ENCODE results near the gene SERF2.
"Not testable (repeated sequence)": the region's sequence is repeated elsewhere in the genome, so short reads cannot be mapped to it uniquely, and the experiment has no call there.

The SERF2 gene

DNA sequence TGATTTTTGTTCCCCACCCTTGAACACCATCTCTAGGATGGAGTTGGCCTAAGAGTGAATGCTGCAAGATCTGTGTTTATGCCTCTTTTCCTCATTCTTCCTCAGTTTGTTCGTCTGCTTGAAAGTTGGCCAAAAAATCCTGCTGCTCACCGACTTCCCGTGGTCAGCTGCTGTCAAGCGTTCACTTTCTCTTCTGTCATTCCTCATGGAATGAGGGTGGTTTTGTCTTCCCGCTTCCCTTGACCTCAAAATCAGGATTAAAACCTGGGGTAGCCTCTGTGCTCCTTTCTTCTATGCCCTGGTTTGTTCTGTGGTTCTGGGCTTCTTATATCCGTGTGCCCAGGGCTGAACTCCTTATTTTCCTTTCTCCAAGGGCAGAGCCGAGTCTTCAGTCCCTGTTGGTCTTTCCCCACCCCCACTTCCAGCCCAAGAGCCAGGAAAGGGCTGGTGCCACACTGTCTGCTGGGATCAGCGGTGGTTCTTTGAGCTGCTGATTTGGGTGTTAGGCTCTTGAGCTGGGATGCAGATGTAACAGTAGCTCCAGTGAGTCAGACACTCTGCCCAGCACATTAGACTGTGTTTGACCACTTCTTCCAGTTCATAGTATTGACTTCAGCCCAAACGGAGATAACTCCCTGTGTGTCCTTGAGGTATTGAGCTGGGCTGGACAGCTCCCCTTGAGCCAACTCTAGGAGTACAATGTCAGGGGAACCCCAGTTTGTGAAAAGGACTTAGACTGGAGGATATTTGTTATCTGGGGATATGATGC, 2.3 kb downstream of the SERF2 start:
- no peak for DNase-seq

DNA sequence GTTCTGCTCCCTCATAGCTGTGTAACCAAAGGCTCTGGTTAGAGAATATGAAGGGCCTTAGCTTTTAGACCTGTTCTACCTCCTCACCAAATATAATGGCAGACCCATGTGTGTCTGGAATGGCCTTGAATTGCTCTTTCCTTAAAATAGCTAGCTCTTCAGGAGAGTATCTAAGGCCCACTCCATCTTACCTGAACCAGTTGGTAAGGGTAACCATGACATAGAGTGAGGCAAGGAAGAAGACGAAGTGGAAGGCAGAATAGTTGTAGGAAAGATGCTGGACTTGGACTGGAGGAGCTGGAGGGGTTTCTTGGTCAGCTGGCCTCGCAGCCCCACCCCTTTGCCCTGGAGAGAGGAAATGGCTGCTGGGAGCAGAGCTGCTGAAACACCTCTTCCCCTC, 3.1 kb downstream of the SERF2 start:
- no peak for DNase-seq

GRCh38 chr15:43795997-43796396, 3.9 kb downstream of the SERF2 start:
- DNase-seq: no peak

DNA sequence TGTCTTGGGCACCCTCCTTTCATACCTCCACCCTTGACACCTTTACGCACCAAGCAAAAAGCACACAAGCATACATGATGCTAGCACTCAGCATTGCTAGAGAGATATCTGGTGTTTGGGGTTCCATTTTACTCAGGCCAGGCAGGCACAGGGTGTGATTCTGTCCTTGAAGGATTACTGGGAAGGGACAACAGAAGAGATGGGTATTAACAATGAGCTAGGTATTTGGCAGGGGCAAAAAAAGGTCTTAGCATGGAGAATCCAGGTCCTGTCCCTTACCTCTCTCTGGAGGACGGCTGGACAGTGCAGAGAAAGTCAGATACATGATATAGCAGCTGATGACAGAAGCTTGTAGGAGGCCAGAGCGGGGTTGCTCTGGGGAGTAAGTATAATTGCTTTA, 4.4 kb downstream of the SERF2 start:
- no peak for DNase-seq

DNA sequence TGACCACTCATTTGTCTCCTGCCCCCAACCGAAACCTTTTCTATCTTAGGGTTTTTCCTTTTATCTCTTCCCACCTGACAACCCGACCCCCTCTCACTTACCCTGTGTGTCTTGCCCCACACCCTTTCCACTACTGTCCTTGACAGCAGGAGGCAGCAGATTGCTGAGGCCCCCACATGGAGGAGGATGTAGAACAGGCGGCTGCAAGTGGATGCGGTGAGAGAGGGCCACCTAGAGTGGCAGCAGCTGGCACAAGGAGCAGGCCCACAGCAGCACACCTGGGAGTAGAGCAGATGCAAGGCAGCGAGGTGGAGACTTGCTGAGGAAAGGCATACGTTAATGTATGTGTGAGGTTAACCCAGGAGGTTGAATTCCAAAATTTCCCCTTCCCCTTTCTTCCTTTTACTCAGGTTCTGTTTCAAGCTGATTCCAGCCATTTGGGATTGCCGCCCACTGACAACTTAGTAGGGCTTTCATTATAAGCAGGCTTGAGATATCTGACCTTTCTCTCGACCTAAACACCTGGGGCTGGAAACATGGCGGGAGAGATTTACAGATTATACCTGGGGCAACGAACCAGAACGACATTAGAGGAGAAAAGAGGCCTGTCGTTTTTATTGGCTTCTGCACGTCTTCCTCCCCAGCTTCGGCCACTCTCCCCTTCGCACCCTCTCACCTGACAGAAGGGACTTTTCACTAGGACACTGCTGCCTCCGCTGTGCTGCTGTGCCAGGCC, 7.3 kb downstream of the SERF2 start:
- peak; percentile 30 for DNase-seq

DNA sequence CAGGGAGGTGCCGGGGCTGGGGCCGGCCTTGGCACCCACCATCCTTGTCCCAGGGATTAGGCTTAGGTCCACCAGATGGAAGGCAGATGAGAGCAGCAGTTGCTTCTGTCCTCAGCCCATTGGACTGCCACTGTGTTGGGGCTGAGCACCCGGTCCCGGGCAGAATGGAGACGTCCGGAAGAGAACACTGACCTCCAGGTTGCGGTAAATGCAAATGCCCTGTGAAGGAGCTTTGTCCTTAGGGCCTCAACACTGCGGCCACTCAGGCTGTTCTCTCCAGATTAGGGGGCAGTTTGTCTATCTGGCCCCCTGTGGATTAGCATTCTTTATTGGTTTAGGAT, 7.8 kb downstream of the SERF2 start, which contains the start of gene SERINC4:
Gene SERINC4, minus strand, starts transcription at position 276 of the 341 bp plus-strand sequence. Its CDS starts 234 bp downstream, at position 42.
- no peak for DNase-seq

DNA sequence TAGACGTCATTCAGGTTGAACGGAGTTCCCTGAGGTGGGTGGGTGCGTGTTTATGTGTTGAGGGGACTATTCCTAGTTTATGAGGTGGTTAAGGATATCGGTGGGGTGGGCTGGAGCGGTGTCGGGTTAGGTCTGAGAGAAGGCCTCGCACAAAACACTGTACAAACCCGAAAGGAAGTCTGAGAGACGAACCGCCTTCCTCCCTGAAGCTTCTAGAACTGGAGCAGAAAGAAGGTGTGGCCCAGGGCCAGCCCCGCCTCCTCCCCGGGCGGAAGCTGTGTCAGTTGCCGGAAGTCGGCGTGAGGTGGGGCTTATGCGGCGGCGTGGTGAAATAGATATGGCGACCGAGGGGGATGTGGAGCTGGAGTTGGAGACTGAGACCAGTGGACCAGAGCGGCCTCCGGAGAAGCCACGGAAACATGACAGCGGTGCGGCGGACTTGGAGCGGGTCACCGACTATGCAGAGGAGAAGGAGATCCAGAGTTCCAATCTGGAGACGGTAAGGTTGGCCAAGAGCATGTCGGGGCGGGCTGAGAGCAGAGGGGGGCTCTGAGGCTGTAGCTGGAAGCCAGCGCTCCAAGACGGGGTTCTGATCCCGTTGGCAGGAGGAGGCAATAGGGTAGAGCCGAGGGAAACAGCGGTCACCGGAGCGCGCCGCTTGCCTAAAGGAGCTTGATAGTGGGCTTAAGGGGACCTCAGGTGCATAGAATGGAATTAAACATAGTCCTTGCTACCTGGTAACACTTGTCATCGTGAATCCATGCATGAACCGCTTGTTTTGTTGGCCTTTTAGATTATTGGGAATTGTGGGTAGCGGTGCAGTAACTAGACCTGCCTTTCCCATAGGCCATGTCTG, 8.4 kb downstream of the SERF2 start, which contains the start of gene HYPK:
Gene HYPK, plus strand, starts transcription at position 314 of the 856 bp plus-strand sequence. Its CDS starts 24 bp downstream, at position 338.
- peak; percentile 83 for DNase-seq

- DNase-seq: not testable (repeated sequence)
Measured at GRCh38 chr15:43802676-43803075, 10.6 kb downstream of the SERF2 start.

DNA sequence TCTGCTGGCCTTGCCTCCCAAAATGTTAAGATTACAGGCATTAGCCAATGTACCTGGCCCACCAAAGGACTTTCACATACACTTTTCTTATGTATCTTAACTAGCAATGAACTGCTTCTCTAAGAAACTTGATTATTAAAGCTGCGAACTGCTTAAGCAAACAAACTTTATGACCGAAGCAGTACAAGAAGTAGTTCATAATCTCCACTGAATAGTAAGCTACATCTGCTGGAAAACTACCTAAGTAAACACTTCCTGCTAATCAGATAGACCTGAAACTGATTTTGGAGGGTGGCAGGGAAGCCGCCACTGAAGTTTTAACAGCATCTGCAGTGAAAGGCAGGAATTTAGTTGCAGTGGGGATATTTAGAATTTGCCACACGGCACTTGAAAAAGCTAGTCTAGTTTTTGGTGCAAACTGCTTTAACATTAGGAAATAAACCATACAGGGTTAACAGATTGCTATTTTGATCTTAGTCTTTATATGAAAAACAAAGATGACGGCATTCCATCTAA, 16.4 kb downstream of the SERF2 start:
- DNase-seq: no peak

- DNase-seq: no peak
Measured at GRCh38 chr15:43808960-43809678, 17.0 kb downstream of the SERF2 start.

DNA sequence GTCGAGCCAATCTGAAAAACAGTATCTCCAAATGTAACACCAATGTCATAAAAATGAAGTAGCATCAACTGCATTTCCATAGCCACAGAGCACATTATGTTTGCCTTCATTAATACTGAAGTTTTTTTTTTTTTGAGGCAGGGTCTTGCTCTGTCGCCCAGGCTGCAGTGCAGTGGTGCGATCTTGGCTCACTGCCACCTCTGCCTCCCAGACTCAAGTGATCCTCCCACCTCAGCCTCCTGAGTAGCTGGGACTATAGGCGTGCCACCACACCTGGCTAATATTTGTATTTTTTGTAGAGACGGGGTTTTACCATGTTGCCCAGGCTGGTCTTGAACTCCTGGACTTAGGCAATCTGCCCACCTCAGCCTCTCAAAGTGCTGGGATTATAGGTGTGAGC, 22.9 kb downstream of the SERF2 start:
- not testable (repeated sequence) for DNase-seq

DNA sequence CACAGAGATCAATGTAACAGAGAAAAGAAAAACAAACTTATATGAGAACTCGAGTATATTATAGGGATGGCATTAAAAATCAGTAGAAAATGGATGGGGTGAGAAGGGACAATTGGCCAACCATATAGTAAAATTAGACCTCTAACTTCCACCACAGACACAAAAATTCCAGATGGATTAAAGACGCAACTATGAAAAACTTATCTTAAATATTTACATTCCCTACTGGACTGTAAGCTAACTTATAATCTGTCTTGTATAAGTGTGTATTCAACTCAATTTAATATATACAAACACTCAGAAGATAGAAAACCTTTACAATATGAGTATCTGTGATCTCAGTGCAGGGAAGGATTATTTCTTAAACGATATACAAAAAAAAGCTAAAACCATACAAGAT, 29.4 kb downstream of the SERF2 start:
- DNase-seq: no peak

- peak; percentile 96 for DNase-seq
Measured at GRCh38 chr15:43824302-43825246, 32.5 kb downstream of the SERF2 start, which contains the start of gene MFAP1. MFAP1 (minus strand) TSS chr15:43824690; CDS start chr15:43824569, 121 bp downstream.

GRCh38 chr15:43825305-43825704, 33.2 kb downstream of the SERF2 start:
- not testable (repeated sequence) for DNase-seq

DNA sequence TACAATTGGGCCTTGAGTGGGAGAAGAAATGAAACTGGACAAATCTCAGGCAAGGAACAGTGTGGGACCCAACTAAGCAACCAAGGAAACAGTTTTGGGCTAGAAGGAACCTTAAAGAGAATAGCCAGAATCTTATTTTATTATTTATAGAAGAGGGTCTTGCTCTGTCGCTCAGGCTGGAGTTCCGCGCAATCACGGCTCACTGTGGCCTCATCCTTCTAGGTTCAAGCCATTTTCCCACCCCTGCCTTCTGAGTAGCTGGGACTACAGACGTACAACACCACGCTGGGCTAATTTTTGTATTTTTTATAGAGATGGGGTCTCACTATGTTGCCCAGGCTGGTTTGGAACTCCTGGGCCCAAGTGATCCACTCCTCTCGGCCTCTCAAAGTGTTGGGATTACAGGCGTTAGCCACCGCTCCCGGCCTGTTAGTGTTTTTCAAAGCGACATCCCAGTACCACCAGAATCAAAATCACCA, 33.9 kb downstream of the SERF2 start:
- DNase-seq: no peak

- peak; percentile 83 for DNase-seq
Measured at GRCh38 chr15:43826508-43827341, 34.6 kb downstream of the SERF2 start, which contains the start of gene WDR76. WDR76 (plus strand) TSS chr15:43827002; CDS start chr15:43827033, 31 bp downstream.

GRCh38 chr15:43828061-43828657, 36.0 kb downstream of the SERF2 start:
- no peak for DNase-seq

DNA sequence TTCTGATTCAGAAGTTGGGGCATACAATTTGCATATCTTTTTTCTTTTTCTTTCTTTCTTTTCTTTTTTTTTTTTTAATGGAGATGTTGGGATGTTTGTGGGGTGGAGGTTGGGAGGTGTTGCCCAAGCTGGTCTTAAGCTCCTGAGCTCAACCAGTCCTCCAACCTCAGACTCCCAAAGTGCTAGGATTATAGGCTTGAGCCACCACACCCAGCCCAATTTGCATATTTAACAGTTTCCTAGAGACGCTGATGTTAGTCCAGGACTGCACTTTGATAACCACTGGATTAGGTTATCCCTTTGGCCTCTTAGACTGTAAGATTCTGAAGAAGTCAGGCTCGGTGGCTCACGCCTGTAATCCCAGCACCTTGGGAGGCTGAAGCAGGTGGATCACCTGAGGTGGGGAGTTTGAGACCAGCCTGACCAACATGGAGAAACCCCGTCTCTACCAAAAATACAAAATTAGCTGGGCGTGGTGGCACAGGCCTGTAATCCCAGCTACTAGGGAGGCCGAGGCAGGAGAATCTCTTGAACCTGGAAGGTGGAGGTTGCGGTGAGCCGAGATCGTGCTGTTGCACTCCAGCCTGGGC, 37.9 kb downstream of the SERF2 start:
- DNase-seq: not testable (repeated sequence)

Measured in NCI-H774 (cell line).